GM12878 (cell line): ENCODE data around the gene SLAMF1. TPM values are rescaled to one million over a fixed set of nuclear protein-coding genes. Genes with fewer than 3 reads are reported as not detected.

Experiments used
- ATAC-seq: fragments of 200-7000 bp; cut with Tn5 transposase; 3 replicates; pipeline ENCODE4 v1.9.1; 2020; ENCODE audit warnings: mild to moderate bottlenecking, moderate library complexity
- BruUV-seq: library from RNA; stranded (reverse); fragments of 400-500 nt; replicated peaks from 2 replicates; lab custom pipeline; 2021; lab: Mats Ljungman, UMichigan
- CTCF ChIA-PET: fragments of 300-600 bp; sonication (Branson Sonifier 250); formaldehyde crosslinking; extraction: SDS; loops from one replicate; lab custom pipeline; 2021; ENCODE audit warnings: inconsistent platforms; lab: Yijun Ruan, JAX
- POLR2A ChIA-PET: fragments of 350-600 bp; formaldehyde crosslinking; extraction: SDS; loops from one replicate; lab custom pipeline; 2021; ENCODE audit warnings: inconsistent platforms; lab: Charles Lee
- RAD21 ChIA-PET: fragments of 300-600 bp; sonication (Branson Sonifier 250); formaldehyde crosslinking; loops from one replicate; lab custom pipeline; 2023; ENCODE audit warnings: antibody characterized with exemption; ENCODE audit not compliant: unreplicated experiment; lab: Charles Lee
- SMC1A ChIA-PET: fragments of 300-600 bp; sonication (Branson Sonifier 250); formaldehyde crosslinking; loops from one replicate; lab custom pipeline; 2023; ENCODE audit not compliant: unreplicated experiment, uncharacterized antibody; lab: Charles Lee
- DNase-seq: peaks from one replicate; pipeline ENCODE4 v3.0.0-alpha.2; 2011; ENCODE audit warnings: low read depth, low spot score
- FAIRE-seq: peaks from 3 replicates; lab custom pipeline; 2011; peaks lifted over from hg19 to GRCh38; lab: Jason Lieb, UNC
- H2AFZ ChIP-seq: 2 replicates; pipeline ENCODE4 v1.6.0; 2011; ENCODE audit warnings: low read depth, low read length, control low read depth; ENCODE audit not compliant: control insufficient read depth
- H3K27ac ChIP-seq: 2 replicates; pipeline ENCODE4 v1.5.1; 2011; ENCODE audit warnings: control low read depth; ENCODE audit not compliant: control insufficient read depth, insufficient read depth
- H3K27me3 ChIP-seq, 2 experiments: replicated peaks in 1 of 2; 2 replicates each; pipeline versions ENCODE4 v1.6.0 to v1.6.1; 2011; ENCODE audit warnings: low read length in 1 of 2; ENCODE audit not compliant: control insufficient read depth in 2 of 2, insufficient read depth in 2 of 2
- H3K36me3 ChIP-seq, 2 experiments: 2 replicates each; pipeline ENCODE4 v1.5.1; 2011; ENCODE audit warnings: low read length in 1 of 2; ENCODE audit not compliant: control insufficient read depth in 2 of 2, insufficient read depth in 2 of 2
- H3K4me1 ChIP-seq: 2 replicates; pipeline ENCODE4 v1.6.1; 2011; ENCODE audit warnings: mild to moderate bottlenecking, low read length, moderate library complexity, mixed read lengths; ENCODE audit not compliant: control insufficient read depth, insufficient read depth
- H3K4me2 ChIP-seq: 2 replicates; pipeline ENCODE4 v1.6.0; 2011; ENCODE audit warnings: control low read depth; ENCODE audit not compliant: control insufficient read depth, insufficient read depth
- H3K4me3 ChIP-seq: fragments of 200-600 bp; sonication (generic); 2 replicates; pipeline ENCODE4 v1.5.1; 2016
- H3K79me2 ChIP-seq: 2 replicates; pipeline ENCODE4 v1.6.0; 2011; ENCODE audit warnings: low read length; ENCODE audit not compliant: control insufficient read depth, insufficient read depth
- H3K9ac ChIP-seq: 2 replicates; pipeline ENCODE4 v1.8.0; 2011; ENCODE audit warnings: low read length, control low read depth, mixed read lengths; ENCODE audit not compliant: control insufficient read depth, insufficient read depth
- H3K9me3 ChIP-seq: replicated peaks from 3 replicates; pipeline ENCODE4 v1.5.1; 2011; ENCODE audit warnings: mild to moderate bottlenecking, low read length; ENCODE audit not compliant: control insufficient read depth, insufficient read depth
- H4K20me1 ChIP-seq: 2 replicates; pipeline ENCODE4 v1.6.0; 2011; ENCODE audit not compliant: control insufficient read depth, insufficient read depth
- EED ChIP-seq: sonication (generic); IDR thresholded peaks from 2 replicates; pipeline ENCODE4 v1.6.1; 2016; ENCODE audit warnings: antibody characterized with exemption, low read depth
- GABPA ChIP-seq: IDR thresholded peaks from 2 replicates; pipeline ENCODE4 v1.6.1; 2014; ENCODE audit warnings: antibody characterized with exemption, low read depth, mild to moderate bottlenecking, inconsistent platforms
- KLF5 ChIP-seq: fragments of 450-650 bp; IDR thresholded peaks from 2 replicates; pipeline ENCODE4 v1.6.1; 2014; ENCODE audit warnings: mild to moderate bottlenecking; ENCODE audit not compliant: partially characterized antibody
- MTA2 ChIP-seq: fragments of 450-650 bp; IDR thresholded peaks from 2 replicates; pipeline ENCODE4 v1.6.1; 2016; ENCODE audit warnings: low read depth, mild to moderate bottlenecking, moderate library complexity
- PML ChIP-seq: IDR thresholded peaks from 2 replicates; pipeline ENCODE4 v1.6.1; 2012; ENCODE audit warnings: low read length, inconsistent platforms
- POLR2AphosphoS2 ChIP-seq: IDR thresholded peaks from 2 replicates; pipeline ENCODE4 v1.6.1; 2011; ENCODE audit warnings: low read depth, mild to moderate bottlenecking, low read length, improper control_type of control experiment, moderate library complexity
- RCOR1 ChIP-seq: conservative IDR thresholded peaks from 2 replicates; pipeline ENCODE4 v1.6.1; 2012; ENCODE audit warnings: low read depth, low read length, improper control_type of control experiment
- SMAD1 ChIP-seq: fragments of 450-650 bp; IDR thresholded peaks from 2 replicates; pipeline ENCODE4 v1.6.1; 2018; ENCODE audit warnings: mild to moderate bottlenecking, low read depth; ENCODE audit not compliant: partially characterized antibody
- SUPT20H ChIP-seq: IDR thresholded peaks from 2 replicates; pipeline ENCODE4 v1.6.1; 2011; ENCODE audit warnings: low read depth, mild to moderate bottlenecking, low read length, moderate library complexity, borderline replicate concordance; ENCODE audit not compliant: control insufficient read depth
- TBL1XR1 ChIP-seq: IDR thresholded peaks from 2 replicates; pipeline ENCODE4 v1.6.1; 2012; ENCODE audit warnings: low read depth, low read length, improper control_type of control experiment
- YY1 ChIP-seq: IDR thresholded peaks from 2 replicates; pipeline ENCODE4 v1.6.1; 2011; ENCODE audit warnings: low read depth, mild to moderate bottlenecking, low read length
- WGBS: methylation state at CpG from one replicate; pipeline ENCODE4 v1.1.6; 2016; ENCODE audit warnings: low lambda C conversion rate; ENCODE audit not compliant: insufficient replicate concordance, insufficient coverage; ENCODE audit errors: missing lambda C conversion rate; 5-methylcytosine and 5-hydroxymethylcytosine counted together
- in situ Hi-C: fragments of 300-500 bp; cut with MboI; formaldehyde crosslinking; loops from 9 replicates; pipeline ENCODE4 v1.14.3; 2018; ENCODE audit warnings: mixed read lengths
- intact Hi-C: fragments of 100-400 bp; cut with micrococcal nuclease; formaldehyde crosslinking; loops from one replicate; pipeline ENCODE4 v1.14.2; 2022; ENCODE audit not compliant: unreplicated experiment
- polyA plus RNA-seq, 11 experiments: library from polyadenylated mRNA; depleted of rRNA in 4 of 11; unstranded in 6 of 11; stranded (reverse) in 5 of 11; fragments of >200 nt; fragmentation: Nextera tagmentation in 4 of 11; fragmentation: Illumina TruSeq in 1 of 11; extraction: Ambion mirVana in 4 of 11; extraction: Trizol in 1 of 11; gene quantifications; 1 replicate in 1 of 11; 2 replicates in 10 of 11; pipeline versions ENCODE4 v1.2.1 to v1.2.3, GENCODE V29; 2011 to 2016; ENCODE audit warnings: inconsistent platforms in 2 of 11, missing spikeins in 2 of 11, low read depth in 1 of 11
- total RNA-seq, 4 experiments: library from RNA; depleted of rRNA in 3 of 4; stranded (reverse); fragments of >200 nt in 3 of 4; fragmentation: Illumina TruSeq in 1 of 4; extraction: Trizol in 1 of 4; gene quantifications; 2 replicates each; pipeline versions ENCODE4 v1.2.1 to v1.2.3, GENCODE V29; 2013 to 2021
- TF ChIP-seq, protein P1 (sequence below): fragments of 450-650 bp; formaldehyde crosslinking; IDR thresholded peaks from 2 replicates; pipeline ENCODE4 v1.4.0; 2022; ENCODE audit warnings: mild to moderate bottlenecking, moderate library complexity
- TF ChIP-seq, protein P2 (sequence below): fragments of 450-650 bp; IDR thresholded peaks from 2 replicates; pipeline ENCODE4 v1.6.1; 2017; ENCODE audit warnings: mild to moderate bottlenecking, moderate library complexity

SLAMF1 gene
- total and polyA plus RNA-seq, 10 of the 15 experiments (the other 5 are each of a cell fraction or from before 2014, with no cell fraction given) = 87.3 to 260 (median 131) TPM

DNA sequence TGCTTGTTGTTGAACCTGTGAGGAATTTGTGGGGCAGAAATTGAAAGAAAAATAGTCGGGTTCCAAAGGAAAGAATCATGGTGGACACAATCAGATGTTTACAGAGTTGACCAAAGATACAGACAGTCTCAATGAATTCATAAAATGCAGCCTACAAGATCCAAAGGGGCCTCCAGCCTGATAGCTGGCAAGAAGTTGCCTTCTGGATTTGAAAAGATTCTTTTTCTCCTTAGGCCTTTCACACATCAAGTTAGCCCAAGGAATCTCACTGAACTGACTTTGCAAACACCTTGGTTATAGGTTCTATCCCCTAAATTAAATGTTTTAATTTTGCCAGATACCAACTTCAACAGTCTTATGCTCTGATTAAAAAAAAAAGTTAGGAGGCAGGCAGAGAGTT lies 21.5 kb downstream of the SLAMF1 start (continued):
- TF ChIP-seq, protein P1, sequence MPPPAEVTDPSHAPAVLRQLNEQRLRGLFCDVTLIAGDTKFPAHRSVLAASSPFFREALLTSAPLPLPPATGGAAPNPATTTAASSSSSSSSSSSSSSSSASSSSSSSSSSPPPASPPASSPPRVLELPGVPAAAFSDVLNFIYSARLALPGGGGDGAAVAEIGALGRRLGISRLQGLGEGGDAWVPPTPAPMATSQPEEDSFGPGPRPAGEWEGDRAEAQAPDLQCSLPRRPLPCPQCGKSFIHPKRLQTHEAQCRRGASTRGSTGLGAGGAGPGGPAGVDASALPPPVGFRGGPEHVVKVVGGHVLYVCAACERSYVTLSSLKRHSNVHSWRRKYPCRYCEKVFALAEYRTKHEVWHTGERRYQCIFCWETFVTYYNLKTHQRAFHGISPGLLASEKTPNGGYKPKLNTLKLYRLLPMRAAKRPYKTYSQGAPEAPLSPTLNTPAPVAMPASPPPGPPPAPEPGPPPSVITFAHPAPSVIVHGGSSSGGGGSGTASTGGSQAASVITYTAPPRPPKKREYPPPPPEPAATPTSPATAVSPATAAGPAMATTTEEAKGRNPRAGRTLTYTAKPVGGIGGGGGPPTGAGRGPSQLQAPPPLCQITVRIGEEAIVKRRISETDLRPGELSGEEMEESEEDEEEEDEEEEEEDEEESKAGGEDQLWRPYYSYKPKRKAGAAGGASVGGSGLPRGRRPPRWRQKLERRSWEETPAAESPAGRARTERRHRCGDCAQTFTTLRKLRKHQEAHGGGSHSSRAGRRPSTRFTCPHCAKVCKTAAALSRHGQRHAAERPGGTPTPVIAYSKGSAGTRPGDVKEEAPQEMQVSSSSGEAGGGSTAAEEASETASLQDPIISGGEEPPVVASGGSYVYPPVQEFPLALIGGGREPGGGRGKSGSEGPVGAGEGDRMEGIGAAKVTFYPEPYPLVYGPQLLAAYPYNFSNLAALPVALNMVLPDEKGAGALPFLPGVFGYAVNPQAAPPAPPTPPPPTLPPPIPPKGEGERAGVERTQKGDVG = 0 out of 2 replicates have a peak, but pooled peaks have one; percentile 47
- TF ChIP-seq EED (no peak), KLF5 (no peak)

DNA sequence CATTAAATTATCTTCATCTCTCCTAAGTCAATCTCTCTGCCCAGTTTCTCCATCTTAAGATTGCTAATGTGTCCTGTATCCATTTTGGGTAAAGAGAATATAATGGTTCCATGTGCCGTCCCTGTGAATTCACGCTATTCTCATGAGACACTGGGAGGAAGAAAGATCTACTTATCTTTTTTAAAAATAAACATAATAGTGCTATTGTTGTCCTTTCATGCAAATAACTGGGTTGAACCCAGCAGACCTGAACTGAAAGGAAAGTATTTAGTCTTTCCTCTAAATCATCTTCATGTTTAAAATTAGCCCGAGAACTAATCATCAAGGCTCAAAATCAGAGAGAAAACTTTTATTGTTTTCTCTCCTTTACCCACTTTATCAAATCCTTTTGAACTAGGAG lies 22.4 kb downstream of the SLAMF1 start:
- intact Hi-C loops = no loop called here
- H3K9ac ChIP-seq = peak overlapping the region; percentile 36
- ChIA-PET POLR2A (interaction anchor here (0.7 to 6.0 kb wide), 9 partner anchors 21 to 181 kb away, joined by 3 to 68 read pairs (median 4); partner anchors contain the start of genes CD48 and SLAMF1), CTCF (interaction anchor here (0.7 to 2.8 kb wide), 11 partner anchors 8 to 196 kb away, joined by 3 to 14 read pairs (median 4); partner anchors contain the start of gene SLAMF1), RAD21 (interaction anchor here (0.6 to 15.7 kb wide), 14 partner anchors 8 to 196 kb away, joined by 3 to 194 read pairs (median 4); partner anchors contain the start of gene SLAMF1), SMC1A (interaction anchor here (1.1 to 17.6 kb wide), 15 partner anchors 13 to 196 kb away, joined by 3 to 259 read pairs (median 4); partner anchors contain the start of genes CD48, SLAMF1 and SLAMF7)
- H2AFZ ChIP-seq = no peak overlapping the region
- WGBS = 2% methylated on average over 3 of the region's 3 CpGs
- peaks cover 12 to 21% of the 10 kb centered on the region in 2 experiments for H3K36me3 ChIP-seq
- peak overlapping the region; percentile 66 for H3K4me2 ChIP-seq
- no peaks in the 10 kb centered on the region for H3K27me3 ChIP-seq
- FAIRE-seq (no peak), ATAC-seq (peak; percentile 11), DNase-seq (no peak)
- H3K79me2 ChIP-seq = peaks cover 65% of the 10 kb centered on the region
- peaks cover 74% of the 10 kb centered on the region for H3K4me1 ChIP-seq
- no TSS peak for BruUV-seq
- no peaks in the 10 kb centered on the region for H3K9me3 ChIP-seq
- in situ Hi-C loops = no loop called here
- H3K4me3 ChIP-seq = peak overlapping the region; percentile 26
- no peaks in the 10 kb centered on the region for H4K20me1 ChIP-seq
- H3K27ac ChIP-seq = peak overlapping the region; percentile 92
- TF ChIP-seq POLR2AphosphoS2 = 0 out of 2 replicates have a peak, but pooled peaks have one; percentile 4
- no peak for TF ChIP-seq SUPT20H
- 0 out of 2 replicates have a peak, but pooled peaks have one; percentile 7 for TF ChIP-seq GABPA
- TF ChIP-seq YY1 = peak; percentile 44; the same call in 1 of the 2 replicates
- TF ChIP-seq, protein P2, sequence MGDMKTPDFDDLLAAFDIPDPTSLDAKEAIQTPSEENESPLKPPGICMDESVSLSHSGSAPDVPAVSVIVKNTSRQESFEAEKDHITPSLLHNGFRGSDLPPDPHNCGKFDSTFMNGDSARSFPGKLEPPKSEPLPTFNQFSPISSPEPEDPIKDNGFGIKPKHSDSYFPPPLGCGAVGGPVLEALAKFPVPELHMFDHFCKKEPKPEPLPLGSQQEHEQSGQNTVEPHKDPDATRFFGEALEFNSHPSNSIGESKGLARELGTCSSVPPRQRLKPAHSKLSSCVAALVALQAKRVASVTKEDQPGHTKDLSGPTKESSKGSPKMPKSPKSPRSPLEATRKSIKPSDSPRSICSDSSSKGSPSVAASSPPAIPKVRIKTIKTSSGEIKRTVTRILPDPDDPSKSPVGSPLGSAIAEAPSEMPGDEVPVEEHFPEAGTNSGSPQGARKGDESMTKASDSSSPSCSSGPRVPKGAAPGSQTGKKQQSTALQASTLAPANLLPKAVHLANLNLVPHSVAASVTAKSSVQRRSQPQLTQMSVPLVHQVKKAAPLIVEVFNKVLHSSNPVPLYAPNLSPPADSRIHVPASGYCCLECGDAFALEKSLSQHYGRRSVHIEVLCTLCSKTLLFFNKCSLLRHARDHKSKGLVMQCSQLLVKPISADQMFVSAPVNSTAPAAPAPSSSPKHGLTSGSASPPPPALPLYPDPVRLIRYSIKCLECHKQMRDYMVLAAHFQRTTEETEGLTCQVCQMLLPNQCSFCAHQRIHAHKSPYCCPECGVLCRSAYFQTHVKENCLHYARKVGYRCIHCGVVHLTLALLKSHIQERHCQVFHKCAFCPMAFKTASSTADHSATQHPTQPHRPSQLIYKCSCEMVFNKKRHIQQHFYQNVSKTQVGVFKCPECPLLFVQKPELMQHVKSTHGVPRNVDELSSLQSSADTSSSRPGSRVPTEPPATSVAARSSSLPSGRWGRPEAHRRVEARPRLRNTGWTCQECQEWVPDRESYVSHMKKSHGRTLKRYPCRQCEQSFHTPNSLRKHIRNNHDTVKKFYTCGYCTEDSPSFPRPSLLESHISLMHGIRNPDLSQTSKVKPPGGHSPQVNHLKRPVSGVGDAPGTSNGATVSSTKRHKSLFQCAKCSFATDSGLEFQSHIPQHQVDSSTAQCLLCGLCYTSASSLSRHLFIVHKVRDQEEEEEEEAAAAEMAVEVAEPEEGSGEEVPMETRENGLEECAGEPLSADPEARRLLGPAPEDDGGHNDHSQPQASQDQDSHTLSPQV = 0 out of 2 replicates have a peak, but pooled peaks have one; percentile 37
- TF ChIP-seq MTA2 = peak; percentile 54; the same call in 1 of the 2 replicates
- TF ChIP-seq RCOR1 = 0 out of 2 replicates have a peak, but pooled peaks have one; percentile 32
- TF ChIP-seq PML = peak; percentile 65
- peak; percentile 87 for TF ChIP-seq TBL1XR1
- TF ChIP-seq SMAD1 = peak; percentile 20
